Epithelial cell of proximal tubule (primary cell): ENCODE measurements around the gene APH1B. TPM values are rescaled to one million over a fixed set of nuclear protein-coding genes. Genes with fewer than 3 reads are reported as not detected.
A peak's percentile ranks its signal among the peaks of the same experiment; 100 is the strongest.

Source experiments
- DNase-seq: peaks from one replicate; pipeline ENCODE4 v3.0.0-alpha.2; 2011; ENCODE audit warnings: low read depth
- H3K4me3 ChIP-seq: 2 replicates; pipeline ENCODE4 v1.5.1; 2011; ENCODE audit warnings: low read depth, mild to moderate bottlenecking, low read length
- total RNA-seq: library from RNA; depleted of rRNA; stranded (reverse); fragments of >200 nt; gene quantifications from 2 replicates; pipeline ENCODE4 v1.2.3, GENCODE V29; 2015
- TF ChIP-seq, protein P1 (sequence below): conservative IDR thresholded peaks from 2 replicates; pipeline ENCODE4 v1.5.1; 2012; ENCODE audit warnings: low read depth, mild to moderate bottlenecking, low read length

The APH1B gene
- total RNA-seq, 1 donor from 2014 or later = 3.9 TPM

DNA sequence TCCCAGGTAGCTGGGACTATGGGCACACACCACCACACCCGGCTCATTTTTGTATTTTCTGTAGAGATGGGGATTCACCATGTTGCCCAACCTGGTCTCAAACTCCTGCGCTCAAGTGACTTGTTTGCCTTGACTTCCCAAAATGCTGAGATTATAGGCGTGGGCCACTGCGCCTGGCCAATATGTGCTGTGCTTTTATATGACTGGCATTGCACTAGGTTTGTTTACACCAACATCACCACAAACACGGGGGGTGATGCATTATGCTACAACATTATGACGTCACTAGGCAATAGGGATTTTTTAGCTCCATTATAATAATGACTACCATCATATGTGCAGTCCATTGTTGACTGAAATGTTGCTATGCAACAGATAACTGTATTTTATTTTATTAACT lies 6.9 kb downstream of the APH1B start:
- TF ChIP-seq, protein P1, sequence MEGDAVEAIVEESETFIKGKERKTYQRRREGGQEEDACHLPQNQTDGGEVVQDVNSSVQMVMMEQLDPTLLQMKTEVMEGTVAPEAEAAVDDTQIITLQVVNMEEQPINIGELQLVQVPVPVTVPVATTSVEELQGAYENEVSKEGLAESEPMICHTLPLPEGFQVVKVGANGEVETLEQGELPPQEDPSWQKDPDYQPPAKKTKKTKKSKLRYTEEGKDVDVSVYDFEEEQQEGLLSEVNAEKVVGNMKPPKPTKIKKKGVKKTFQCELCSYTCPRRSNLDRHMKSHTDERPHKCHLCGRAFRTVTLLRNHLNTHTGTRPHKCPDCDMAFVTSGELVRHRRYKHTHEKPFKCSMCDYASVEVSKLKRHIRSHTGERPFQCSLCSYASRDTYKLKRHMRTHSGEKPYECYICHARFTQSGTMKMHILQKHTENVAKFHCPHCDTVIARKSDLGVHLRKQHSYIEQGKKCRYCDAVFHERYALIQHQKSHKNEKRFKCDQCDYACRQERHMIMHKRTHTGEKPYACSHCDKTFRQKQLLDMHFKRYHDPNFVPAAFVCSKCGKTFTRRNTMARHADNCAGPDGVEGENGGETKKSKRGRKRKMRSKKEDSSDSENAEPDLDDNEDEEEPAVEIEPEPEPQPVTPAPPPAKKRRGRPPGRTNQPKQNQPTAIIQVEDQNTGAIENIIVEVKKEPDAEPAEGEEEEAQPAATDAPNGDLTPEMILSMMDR = no peak
- H3K4me3 ChIP-seq = no peak overlapping the region
- DNase-seq = no peak

DNA sequence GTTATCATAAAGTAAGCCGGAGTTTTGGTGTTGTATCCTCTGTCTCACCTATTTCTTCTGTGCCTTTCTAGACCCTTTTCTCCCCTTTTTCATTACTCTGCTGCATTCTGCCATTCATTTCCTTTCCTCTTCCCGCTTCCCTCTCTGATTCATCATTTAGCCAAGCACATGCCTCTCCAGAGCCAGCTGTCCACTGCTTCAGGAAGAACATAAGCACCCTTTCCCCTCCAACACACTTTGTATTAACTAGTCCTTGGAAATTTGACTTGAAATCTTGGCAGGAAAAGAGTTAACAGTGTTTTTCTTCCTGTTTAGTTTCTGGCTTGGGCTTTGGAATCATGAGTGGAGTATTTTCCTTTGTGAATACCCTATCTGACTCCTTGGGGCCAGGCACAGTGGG lies 9.7 kb downstream of the APH1B start:
- no peak for DNase-seq
- H3K4me3 ChIP-seq = no peak overlapping the region
- TF ChIP-seq, protein P1 = no peak

DNA sequence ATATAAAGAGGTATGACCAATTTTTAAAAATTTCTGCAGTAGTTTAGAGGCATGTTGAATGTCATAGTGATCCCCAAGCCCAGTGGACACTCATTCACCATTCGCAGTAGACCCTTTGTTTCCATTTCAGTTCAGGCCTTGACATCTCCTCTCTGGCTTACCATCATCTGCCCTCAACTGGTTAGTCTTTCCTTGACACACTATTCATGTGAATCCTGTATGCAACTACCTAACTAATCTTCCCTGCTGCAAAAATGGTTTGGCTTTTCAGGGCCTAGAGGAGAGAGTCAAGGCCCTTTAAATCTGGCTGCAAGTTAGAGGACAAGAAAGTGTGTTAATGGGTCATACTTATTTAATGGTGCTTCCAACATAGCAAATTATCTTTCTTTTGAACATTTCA lies 10.9 kb downstream of the APH1B start:
- DNase-seq = no peak
- TF ChIP-seq, protein P1 = no peak
- H3K4me3 ChIP-seq = no peak overlapping the region

DNA sequence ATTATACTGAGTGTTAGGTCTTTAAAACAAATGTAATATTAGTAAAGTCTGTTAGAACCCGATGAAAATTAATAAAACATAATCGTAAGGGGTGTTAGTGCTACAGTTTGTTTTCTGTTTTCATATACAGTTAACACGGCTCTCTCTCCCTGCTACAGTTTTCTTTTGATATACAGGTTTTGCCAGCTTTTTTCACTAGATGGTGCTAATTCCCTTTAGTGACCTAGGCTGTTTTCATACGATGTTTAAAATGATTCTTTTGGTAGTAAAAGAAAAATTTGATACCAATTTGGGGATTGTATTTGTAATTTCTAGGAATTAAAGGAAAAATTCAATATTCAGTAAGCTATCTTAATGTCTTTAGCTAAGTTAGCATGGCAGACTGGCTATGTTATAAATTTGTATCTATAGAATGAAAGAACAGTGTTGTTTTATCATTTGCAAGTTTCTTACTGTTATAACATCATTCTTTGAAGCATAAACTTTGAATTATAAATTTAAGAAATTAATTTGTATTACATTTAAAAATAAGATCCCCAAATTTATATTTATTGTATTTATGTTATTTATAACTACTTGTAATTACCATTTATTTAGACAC lies 11.5 kb downstream of the APH1B start:
- no peak for DNase-seq
- TF ChIP-seq, protein P1 = peak; percentile 75
- no peak overlapping the region for H3K4me3 ChIP-seq

DNA sequence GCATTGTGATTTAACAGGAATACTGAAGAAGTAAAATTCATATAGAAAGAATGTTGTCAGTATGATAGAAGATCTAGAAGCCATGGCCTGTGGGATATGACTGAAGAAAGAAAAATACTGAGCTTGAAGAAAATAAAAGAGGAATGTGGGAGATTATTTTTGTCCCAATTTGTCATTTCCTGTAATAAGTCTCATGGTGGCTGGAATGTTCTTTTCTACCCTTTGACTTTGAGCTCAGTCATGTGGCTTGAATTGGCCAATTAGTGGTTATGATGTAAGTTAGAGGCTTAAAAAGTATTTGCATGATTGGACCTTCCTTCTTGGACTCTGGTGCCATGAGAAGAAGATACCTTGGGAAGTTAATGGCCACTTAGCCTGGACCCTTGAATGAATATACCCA lies 14.1 kb downstream of the APH1B start:
- TF ChIP-seq, protein P1 = no peak
- DNase-seq = no peak
- H3K4me3 ChIP-seq = no peak overlapping the region

DNA sequence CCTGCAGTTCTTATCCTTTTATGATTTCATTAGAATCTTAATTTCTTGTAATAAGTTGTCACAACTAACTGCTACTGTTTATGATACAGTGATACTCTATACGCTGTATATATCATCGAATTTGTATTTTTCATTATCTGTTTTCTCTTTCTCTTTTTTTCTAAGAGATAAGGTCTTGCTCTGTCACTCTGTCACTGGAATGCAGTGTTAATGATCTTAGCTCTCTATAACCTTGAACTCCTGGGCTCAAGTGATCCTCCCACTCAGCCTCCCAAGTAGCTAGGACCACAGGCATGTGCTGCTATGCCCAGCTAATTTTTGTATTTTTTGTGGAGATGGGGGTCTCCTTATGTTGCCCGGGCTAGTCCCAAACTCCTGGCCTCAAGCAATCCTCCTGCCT lies 14.8 kb downstream of the APH1B start:
- no peak overlapping the region for H3K4me3 ChIP-seq
- DNase-seq = no peak
- TF ChIP-seq, protein P1 = no peak

DNA sequence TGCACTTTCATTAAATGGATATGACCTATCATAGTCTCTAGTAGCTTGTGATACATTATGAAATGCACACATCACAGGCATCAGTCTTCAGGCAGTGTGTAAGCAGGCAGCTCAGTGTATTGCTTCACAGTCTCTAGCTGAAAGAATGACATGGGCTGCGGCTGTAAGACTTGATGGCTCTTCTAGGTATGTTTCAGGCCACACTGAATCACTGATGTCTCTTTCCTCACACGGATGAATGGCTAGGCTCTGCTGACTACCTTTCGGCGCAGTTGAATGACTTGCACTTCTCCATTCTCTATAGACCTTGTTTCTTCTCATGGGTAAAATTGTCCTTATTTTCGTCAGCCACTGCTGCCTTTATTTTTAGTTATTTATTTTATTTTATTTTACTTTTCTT lies 15.4 kb downstream of the APH1B start:
- TF ChIP-seq, protein P1 = no peak
- peak; percentile 70 for DNase-seq
- H3K4me3 ChIP-seq = no peak overlapping the region
